Liver (tissue), 9 donors: Measurements from ENCODE around the gene FRMPD3. TPM values are rescaled to one million over a fixed set of nuclear protein-coding genes. Genes with fewer than 3 reads are reported as not detected.

Experiments used
- DNase-seq: peaks from one replicate; pipeline ENCODE4 v3.0.0-alpha.2; 2017; ENCODE audit warnings: low spot score
- H3K27ac ChIP-seq, 2 donors: one replicate each; pipeline ENCODE4 v1.7.0; 2013; ENCODE audit warnings: inconsistent platforms in 2 of 2, low read length in 2 of 2, control low read depth in 1 of 2, low read depth in 1 of 2, mild to moderate bottlenecking in 1 of 2
- H3K27me3 ChIP-seq, 4 donors: one replicate each; pipeline versions ENCODE4 v1.6.1 to v1.7.0; 2013; ENCODE audit warnings: low read length in 3 of 4, inconsistent platforms in 1 of 4, mild to moderate bottlenecking in 1 of 4, moderate library complexity in 1 of 4; ENCODE audit not compliant: control insufficient read depth in 4 of 4, insufficient read depth in 4 of 4
- H3K36me3 ChIP-seq, 4 donors: one replicate each; pipeline versions ENCODE4 v1.6.1 to v1.7.0; 2013; ENCODE audit warnings: low read length in 3 of 4, mild to moderate bottlenecking in 3 of 4, low read depth in 1 of 4, moderate library complexity in 1 of 4; ENCODE audit not compliant: control insufficient read depth in 4 of 4, insufficient read depth in 3 of 4
- H3K4me1 ChIP-seq, 4 donors: one replicate each; pipeline versions ENCODE4 v1.6.1 to v1.7.0; 2013; ENCODE audit warnings: low read length in 3 of 4, mild to moderate bottlenecking in 3 of 4, moderate library complexity in 1 of 4; ENCODE audit not compliant: control insufficient read depth in 4 of 4, insufficient read depth in 4 of 4
- H3K4me3 ChIP-seq, 3 donors: one replicate each; pipeline versions ENCODE4 v1.6.1 to v1.7.0; 2013; ENCODE audit warnings: low read length in 3 of 3, control low read depth in 1 of 3, low read depth in 1 of 3, mild to moderate bottlenecking in 1 of 3
- H3K9ac ChIP-seq, 2 donors: one replicate each; pipeline ENCODE4 v1.7.0; 2013; ENCODE audit warnings: low read length in 2 of 2, mild to moderate bottlenecking in 2 of 2, moderate library complexity in 2 of 2, control low read depth in 1 of 2, low read depth in 1 of 2
- H3K9me3 ChIP-seq, 4 donors: one replicate each; pipeline versions ENCODE4 v1.6.1 to v1.7.0; 2013; ENCODE audit warnings: low read length in 3 of 4; ENCODE audit not compliant: control insufficient read depth in 4 of 4
- CTCF ChIP-seq: fragments of 150-350 bp; IDR thresholded peaks from 2 replicates; pipeline ENCODE4 v1.5.1; 2017; ENCODE audit warnings: improper control_type of control experiment, low read depth, low read length; ENCODE audit not compliant: missing input control
- EGR1 ChIP-seq, 2 donors: IDR thresholded peaks; 2 replicates each; pipeline ENCODE4 v1.6.1; 2016 to 2018; ENCODE audit warnings: antibody characterized with exemption in 2 of 2, low read depth in 2 of 2
- FOXA1 ChIP-seq: IDR thresholded peaks from 2 replicates; pipeline ENCODE4 v1.6.1; 2016; ENCODE audit warnings: antibody characterized with exemption
- FOXA2 ChIP-seq: IDR thresholded peaks from 2 replicates; pipeline ENCODE4 v1.6.1; 2016; ENCODE audit warnings: antibody characterized with exemption
- GABPA ChIP-seq, 2 donors: IDR thresholded peaks in 1 of 2; conservative IDR thresholded peaks in 1 of 2; 2 replicates each; pipeline ENCODE4 v1.6.1; 2016; ENCODE audit warnings: antibody characterized with exemption in 2 of 2, mild to moderate bottlenecking in 1 of 2, moderate library complexity in 1 of 2
- JUND ChIP-seq, 2 donors: IDR thresholded peaks; 2 replicates each; pipeline ENCODE4 v1.6.1; 2016; ENCODE audit warnings: antibody characterized with exemption in 2 of 2
- RAD21 ChIP-seq, 2 donors: IDR thresholded peaks; 2 replicates each; pipeline ENCODE4 v1.6.1; 2016; ENCODE audit warnings: antibody characterized with exemption in 2 of 2, mild to moderate bottlenecking in 2 of 2
- TAF1 ChIP-seq: conservative IDR thresholded peaks from 2 replicates; pipeline ENCODE4 v1.6.1; 2016; ENCODE audit warnings: antibody characterized with exemption, mild to moderate bottlenecking
- ZBTB33 ChIP-seq: IDR thresholded peaks from 2 replicates; pipeline ENCODE4 v1.6.1; 2016; ENCODE audit warnings: antibody characterized with exemption
- WGBS: extraction: QIAGEN DNeasy Blood & Tissue Kit; methylation state at CpG from one replicate; pipeline ENCODE4 v1.1.7; 2013; 5-methylcytosine and 5-hydroxymethylcytosine counted together
- polyA plus RNA-seq, 2 donors: library from polyadenylated mRNA; stranded (reverse) in 1 of 2; unstranded in 1 of 2; fragments of 200-250 nt in 1 of 2; fragments of >200 nt in 1 of 2; fragmentation: Nextera tagmentation in 1 of 2; extraction: Ambion mirVana in 1 of 2; gene quantifications; one replicate each; pipeline versions ENCODE4 v1.2.1 to v1.2.3, GENCODE V29; 2013 to 2015
- total RNA-seq, 2 donors: library from RNA; depleted of rRNA; stranded (reverse); fragments of >200 nt; gene quantifications; one replicate each; pipeline ENCODE4 v1.2.3, GENCODE V29; 2014
- TF ChIP-seq, protein P1 (sequence below): IDR thresholded peaks from 2 replicates; pipeline ENCODE4 v1.6.1; 2016; ENCODE audit warnings: antibody characterized with exemption
- donor health status: healthy.
- donor health status: healthy.
- donor health status: healthy.
- donor health status: healthy.
- donor health status: healthy.

The FRMPD3 gene
- total and polyA plus RNA-seq, 4 donors: under 0.01 to 0.01 TPM; not detected in 2

DNA sequence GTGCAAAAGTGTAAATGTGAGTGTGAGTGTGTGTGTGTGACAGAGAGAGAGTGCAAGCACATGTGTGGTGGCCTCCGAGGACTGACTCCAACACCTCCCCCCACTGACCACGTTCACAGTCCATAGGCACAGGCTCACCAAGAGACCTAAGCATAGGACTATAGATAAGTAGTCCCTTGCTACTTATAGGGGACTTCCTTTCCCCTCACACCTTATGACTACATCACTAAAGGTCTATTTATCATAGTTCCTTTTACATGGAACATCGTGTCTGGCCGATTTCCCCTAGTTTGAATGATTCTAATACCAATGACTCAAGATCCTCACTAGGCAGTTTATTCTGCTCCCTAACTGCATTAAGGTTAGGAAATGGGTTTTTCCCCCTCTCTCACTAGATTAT is 17.8 kb downstream of the FRMPD3 start:
- Histone ChIP-seq H3K4me1 (no peaks in the 10 kb centered on the region), H3K27me3 (no peaks in the 10 kb centered on the region), H3K27ac (no peak overlapping the region), H3K36me3 (no peaks in the 10 kb centered on the region), H3K9ac (no peak overlapping the region), H3K4me3 (no peak overlapping the region), H3K9me3 (no peaks in the 10 kb centered on the region)
- WGBS: 77% methylated on average over 4 of the region's 4 CpGs
- no peak for DNase-seq
- TF ChIP-seq, protein P1, sequence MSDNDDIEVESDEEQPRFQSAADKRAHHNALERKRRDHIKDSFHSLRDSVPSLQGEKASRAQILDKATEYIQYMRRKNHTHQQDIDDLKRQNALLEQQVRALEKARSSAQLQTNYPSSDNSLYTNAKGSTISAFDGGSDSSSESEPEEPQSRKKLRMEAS: no peak
- TF ChIP-seq FOXA1: no peak
- TF ChIP-seq ZBTB33: no peak
- no peak for TF ChIP-seq RAD21 (IDR thresholded peaks at IDR 0.05)
- no peak for TF ChIP-seq CTCF
- no peak for TF ChIP-seq EGR1 (IDR thresholded peaks at IDR 0.05; ENCODE audit: low read depth in 2 of 2)

DNA sequence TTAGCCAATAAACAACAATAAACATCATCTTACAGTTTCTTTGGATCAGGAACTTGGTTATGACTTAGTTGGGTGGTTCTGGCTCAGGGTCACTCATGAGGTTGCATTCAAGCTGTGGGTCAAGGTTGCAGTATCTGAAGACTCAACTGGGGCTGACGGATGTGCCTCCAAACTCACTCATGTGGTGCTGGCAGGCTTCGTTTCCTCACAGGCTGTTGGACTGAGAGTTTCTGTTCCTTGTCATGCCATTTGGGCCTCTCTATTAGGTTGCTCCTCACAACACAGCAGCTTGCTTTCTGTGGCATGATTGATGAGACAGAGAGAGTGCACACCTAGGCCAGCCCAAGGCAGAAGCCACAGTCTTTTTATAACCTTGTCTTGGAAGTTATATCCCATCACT is 20.7 kb downstream of the FRMPD3 start:
- no peaks in the 10 kb centered on the region for H3K27me3 ChIP-seq

More for the DNA sequence above, 20.7 kb downstream of the FRMPD3 start:
- Histone ChIP-seq H3K9ac (no peak overlapping the region), H3K4me1 (no peaks in the 10 kb centered on the region), H3K4me3 (no peak overlapping the region), H3K27ac (no peak overlapping the region), H3K9me3 (no peaks in the 10 kb centered on the region), H3K36me3 (no peaks in the 10 kb centered on the region)
- DNase-seq: no peak
- TF ChIP-seq JUND (IDR thresholded peaks at IDR 0.05) (no peak), EGR1 (IDR thresholded peaks at IDR 0.05; ENCODE audit: low read depth in 2 of 2) (no peak), FOXA2 (no peak), CTCF (no peak), RAD21 (IDR thresholded peaks at IDR 0.05) (no peak), GABPA (IDR thresholded peaks at IDR 0.05 in 1 of 2, conservative IDR thresholded peaks at IDR 0.05 in 1 of 2) (no peak), TAF1 (no peak)
- WGBS: 81% methylated on average over 2 of the region's 2 CpGs
